Ovary (tissue), 9 donors: ENCODE results near the gene BICD2. TPM values are rescaled to one million over a fixed set of nuclear protein-coding genes. Genes with fewer than 3 reads are reported as not detected.

Source experiments
- DNase-seq, 5 donors: peaks; one replicate each; pipeline ENCODE4 v3.0.0-alpha.2; 2019 to 2020
- H3K27ac ChIP-seq, 2 donors: fragments of 200-600 bp; one replicate each; pipeline versions ENCODE4 v1.5.1 to v1.8.0; 2019 to 2022
- H3K27me3 ChIP-seq: fragments of 200-600 bp; one replicate; pipeline ENCODE4 v1.8.0; 2022
- H3K36me3 ChIP-seq: fragments of 200-600 bp; sonication (generic); one replicate; pipeline ENCODE4 v1.5.1; 2019
- H3K4me1 ChIP-seq: one replicate; pipeline ENCODE4 v1.8.1; 2013; ENCODE audit warnings: mild to moderate bottlenecking, moderate library complexity; ENCODE audit not compliant: insufficient read depth
- H3K4me3 ChIP-seq: fragments of 200-600 bp; sonication (generic); one replicate; pipeline ENCODE4 v1.5.1; 2017
- H3K9me3 ChIP-seq, 2 donors: fragments of 200-600 bp in 1 of 2; sonication (generic) in 1 of 2; one replicate each; pipeline versions ENCODE4 v1.5.1 to v1.8.1; 2013 to 2019; ENCODE audit warnings: mild to moderate bottlenecking in 1 of 2, moderate library complexity in 1 of 2
- EP300 ChIP-seq: sonication (generic); formaldehyde crosslinking; IDR thresholded peaks from one replicate; pipeline ENCODE4 v1.6.1; 2017; ENCODE audit warnings: antibody characterized with exemption
- POLR2A ChIP-seq: fragments of 450-650 bp; IDR thresholded peaks from one replicate; pipeline ENCODE4 v1.6.1; 2017; ENCODE audit warnings: antibody characterized with exemption, mild to moderate bottlenecking, moderate library complexity
- WGBS, 3 donors: extraction: QIAGEN DNeasy Blood & Tissue Kit in 1 of 3; methylation state at CpG; one replicate each; pipeline versions ENCODE4 v1.1.5 to v1.1.7; 2013 to 2017; 5-methylcytosine and 5-hydroxymethylcytosine counted together
- intact Hi-C, 4 donors: fragments of 100-400 bp; cut with DNase I; formaldehyde crosslinking; loops; one replicate each; pipeline versions ENCODE4 v1.11.0 to v1.15.1; 2022 to 2023
- polyA plus RNA-seq, 2 donors: library from polyadenylated mRNA; stranded (reverse); fragments of 200-250 nt in 1 of 2; fragments of 350-450 nt in 1 of 2; fragmentation: Illumina TruSeq in 1 of 2; extraction: RNeasy Lipid Tissue Mini Kit (QIAGEN cat#74804) in 1 of 2; gene quantifications; one replicate each; pipeline ENCODE4 v1.2.3, GENCODE V29; 2013 to 2014
- total RNA-seq, 7 donors: library from RNA; depleted of rRNA in 2 of 7; stranded (reverse); fragments of >200 nt in 2 of 7; fragmentation: NEBNext Ultra II Directional in 3 of 7; extraction: Animal tissue kit (Norgen Biotek cat#: 25700) in 3 of 7; gene quantifications; one replicate each; pipeline versions ENCODE4 v1.1.0 to v1.2.4, GENCODE V29; 2016 to 2023
- TF ChIP-seq, protein P1 (sequence below), 3 donors: fragments of 450-650 bp in 2 of 3; fragments of 200-600 bp in 1 of 3; IDR thresholded peaks; one replicate each; pipeline versions ENCODE4 v1.5.1 to v1.8.0; 2016 to 2022; ENCODE audit warnings: antibody characterized with exemption in 3 of 3, mild to moderate bottlenecking in 1 of 3
- donor health status: DM: no; HTN: no; CAD: no; lungs with moderate emphysema.
- donor health status: DM: no; HTN: no; CAD: no.
- donor health status: Bipolar disorder and iron deficiency.
- donor health status: DM: yes; HTN: yes; CAD: no.
- donor health status: DM: no; HTN: no; CAD: no.
- donor health status: DM: yes; HTN: yes; CAD: no.

The BICD2 gene
- total and polyA plus RNA-seq, 9 donors, result 13.9 to 28.7 (median 20.6) TPM

DNA sequence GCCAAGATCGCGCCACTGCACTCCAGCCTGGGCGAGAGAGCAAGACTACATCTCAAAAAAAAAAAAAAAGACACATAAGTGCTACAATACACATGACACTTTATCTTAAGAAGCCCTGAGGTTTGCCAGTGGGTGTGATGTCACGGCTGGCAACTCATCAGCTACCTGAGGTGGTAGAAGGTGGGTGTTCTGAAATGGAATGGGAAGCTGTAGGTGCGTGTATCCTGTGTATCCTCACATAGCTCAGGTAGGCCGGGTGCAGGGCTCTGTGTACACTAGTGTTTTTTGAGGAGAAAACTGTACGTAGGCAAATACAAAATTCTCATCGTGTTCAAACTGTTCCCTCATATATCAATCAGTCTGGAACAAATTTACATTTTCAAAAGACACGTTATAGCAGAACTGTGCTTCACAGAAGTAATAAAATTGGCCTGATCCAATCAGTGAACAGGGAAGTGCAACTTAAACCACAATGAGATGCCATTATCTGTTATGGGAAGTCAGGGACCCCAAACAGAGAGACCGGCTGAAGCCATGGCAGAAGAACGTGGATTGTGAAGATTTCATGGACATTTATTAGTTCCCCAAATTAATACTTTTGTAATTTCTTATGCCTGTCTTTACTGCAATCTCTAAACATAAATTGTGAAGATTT lies 10.4 kb downstream of the BICD2 start:
- no peaks in the 10 kb centered on the region for H3K9me3 ChIP-seq
- no peaks in the 10 kb centered on the region for H3K27me3 ChIP-seq
- H3K4me1 ChIP-seq, result peaks cover 4% of the 10 kb centered on the region
- no peaks in the 10 kb centered on the region for H3K36me3 ChIP-seq
- H3K4me3 ChIP-seq, result no peak overlapping the region
- no peak for DNase-seq
- TF ChIP-seq EP300, result no peak
- TF ChIP-seq, protein P1, sequence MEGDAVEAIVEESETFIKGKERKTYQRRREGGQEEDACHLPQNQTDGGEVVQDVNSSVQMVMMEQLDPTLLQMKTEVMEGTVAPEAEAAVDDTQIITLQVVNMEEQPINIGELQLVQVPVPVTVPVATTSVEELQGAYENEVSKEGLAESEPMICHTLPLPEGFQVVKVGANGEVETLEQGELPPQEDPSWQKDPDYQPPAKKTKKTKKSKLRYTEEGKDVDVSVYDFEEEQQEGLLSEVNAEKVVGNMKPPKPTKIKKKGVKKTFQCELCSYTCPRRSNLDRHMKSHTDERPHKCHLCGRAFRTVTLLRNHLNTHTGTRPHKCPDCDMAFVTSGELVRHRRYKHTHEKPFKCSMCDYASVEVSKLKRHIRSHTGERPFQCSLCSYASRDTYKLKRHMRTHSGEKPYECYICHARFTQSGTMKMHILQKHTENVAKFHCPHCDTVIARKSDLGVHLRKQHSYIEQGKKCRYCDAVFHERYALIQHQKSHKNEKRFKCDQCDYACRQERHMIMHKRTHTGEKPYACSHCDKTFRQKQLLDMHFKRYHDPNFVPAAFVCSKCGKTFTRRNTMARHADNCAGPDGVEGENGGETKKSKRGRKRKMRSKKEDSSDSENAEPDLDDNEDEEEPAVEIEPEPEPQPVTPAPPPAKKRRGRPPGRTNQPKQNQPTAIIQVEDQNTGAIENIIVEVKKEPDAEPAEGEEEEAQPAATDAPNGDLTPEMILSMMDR (IDR thresholded peaks at IDR 0.05), result no peak
- no peak for TF ChIP-seq POLR2A
- no peak overlapping the region for H3K27ac ChIP-seq
- WGBS, 3 donors, result 93 to 96% (median 94%) methylated on average over 11 of the region's 11 CpGs
- intact Hi-C loops, result no loop called here

DNA sequence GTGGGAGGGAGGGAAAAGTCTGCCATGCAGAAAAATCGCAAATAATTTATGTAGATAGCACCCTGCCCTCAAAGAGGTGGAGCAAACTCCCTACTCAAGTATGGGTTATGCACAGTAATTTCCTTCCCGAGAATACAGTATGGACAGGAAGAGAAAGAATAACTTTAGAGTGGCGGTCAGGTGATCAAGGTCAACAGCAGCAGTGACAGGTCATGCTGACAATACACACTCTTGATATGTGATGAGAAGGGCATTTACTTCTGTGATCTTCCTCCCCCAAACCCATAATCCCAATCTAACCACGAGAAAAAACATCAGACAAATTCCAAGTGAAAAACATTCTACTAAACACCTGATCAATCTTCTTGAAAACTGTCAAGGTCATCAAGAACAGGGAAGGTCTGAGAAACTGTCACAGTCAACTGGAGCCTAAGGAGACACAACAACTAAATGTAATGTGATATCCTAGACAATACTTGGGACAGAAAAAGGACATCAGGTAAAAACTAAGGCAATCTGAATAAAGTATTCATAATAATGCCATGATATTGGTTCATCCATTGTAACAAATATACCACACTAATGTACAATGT lies 11.7 kb downstream of the BICD2 start:
- WGBS, 3 donors, result 74 to 76% (median 76%) methylated on average over 4 of the region's 4 CpGs
- Histone ChIP-seq H3K27ac (no peak overlapping the region), H3K36me3 (no peaks in the 10 kb centered on the region), H3K4me3 (no peak overlapping the region), H3K27me3 (no peaks in the 10 kb centered on the region), H3K4me1 (peaks cover 11% of the 10 kb centered on the region), H3K9me3 (no peaks in the 10 kb centered on the region)
- intact Hi-C loops, result no loop called here
- TF ChIP-seq EP300 (no peak), POLR2A (no peak)
- TF ChIP-seq, protein P1 (IDR thresholded peaks at IDR 0.05), result no peak
- no peak for DNase-seq

DNA sequence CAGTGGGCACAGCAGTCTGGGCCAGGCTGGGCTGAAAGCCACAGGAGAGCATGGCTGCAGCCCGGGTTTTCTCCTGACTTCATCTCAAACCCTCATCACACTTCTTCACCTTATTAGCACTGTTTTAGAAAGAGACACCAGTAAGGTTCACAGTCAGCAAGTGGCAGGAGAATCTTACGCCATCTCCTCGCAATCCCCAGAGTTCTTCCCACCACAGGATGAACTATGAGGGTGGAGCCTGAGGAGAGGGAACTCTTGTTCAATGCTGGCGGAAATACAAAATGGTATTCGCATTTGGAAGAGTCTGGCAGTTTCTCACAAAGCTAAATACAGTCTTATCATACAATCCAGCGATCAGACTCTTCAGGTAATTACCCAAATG lies 14.7 kb downstream of the BICD2 start:
- TF ChIP-seq EP300 (no peak), POLR2A (no peak)
- TF ChIP-seq, protein P1 (IDR thresholded peaks at IDR 0.05), result no peak
- WGBS, 3 donors, result 86 to 91% (median 88%) methylated on average over 6 of the region's 6 CpGs
- no peak for DNase-seq
- Histone ChIP-seq H3K9me3 (no peaks in the 10 kb centered on the region), H3K4me1 (peaks cover 26% of the 10 kb centered on the region), H3K27ac (no peak overlapping the region), H3K36me3 (no peaks in the 10 kb centered on the region), H3K27me3 (no peaks in the 10 kb centered on the region), H3K4me3 (no peak overlapping the region)
- intact Hi-C loops, result no loop called here

DNA sequence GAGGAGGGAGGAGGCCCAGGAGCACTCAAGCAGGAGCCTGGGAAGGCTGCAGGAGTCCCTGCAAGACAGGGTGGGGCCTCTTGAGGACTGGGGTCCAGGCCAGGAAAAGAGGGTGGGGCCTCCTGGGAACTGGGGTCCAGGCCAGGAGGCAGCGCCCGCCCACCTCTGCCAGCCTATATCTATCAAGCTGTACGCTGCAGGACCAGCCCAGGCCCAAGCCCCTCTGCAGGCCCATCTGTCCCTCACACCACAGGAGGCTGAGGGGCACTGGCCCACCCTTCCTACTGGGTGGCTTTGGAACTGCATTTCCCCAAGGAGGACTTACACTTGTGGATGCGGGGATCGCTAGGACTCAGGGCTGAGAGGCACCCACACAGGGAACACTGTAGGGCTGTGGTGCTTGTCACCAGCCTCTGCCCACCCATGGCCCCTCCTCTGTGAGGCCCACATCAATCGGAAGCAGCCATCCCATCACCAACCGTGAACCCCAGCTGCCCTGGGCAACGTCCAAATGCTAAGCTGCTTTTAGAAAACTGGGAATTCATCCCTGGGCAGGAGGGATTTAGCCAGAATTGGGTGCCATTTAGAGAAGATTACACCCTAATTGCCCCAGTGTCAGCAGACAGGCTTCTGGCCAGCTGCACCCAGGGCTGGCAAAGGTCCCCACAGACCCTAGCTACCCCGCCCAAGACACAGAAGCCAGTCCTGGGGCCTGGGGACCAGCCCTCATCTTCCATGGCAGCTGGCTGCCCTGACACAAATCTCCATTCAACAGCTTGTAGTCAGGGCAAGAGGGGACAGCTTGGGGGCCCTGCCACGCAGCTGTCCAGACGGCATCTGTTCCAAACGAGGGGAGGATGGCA lies 15.3 kb downstream of the BICD2 start:
- Histone ChIP-seq H3K27ac (no peak overlapping the region), H3K9me3 (no peaks in the 10 kb centered on the region), H3K4me3 (no peak overlapping the region), H3K4me1 (peaks cover 26% of the 10 kb centered on the region), H3K27me3 (no peaks in the 10 kb centered on the region), H3K36me3 (no peaks in the 10 kb centered on the region)
- 57 to 66% (median 62%) methylated on average over 10 to 12 of the region's 12 CpGs for WGBS, 3 donors
- no peak for DNase-seq
- TF ChIP-seq EP300, result no peak
- TF ChIP-seq, protein P1 (IDR thresholded peaks at IDR 0.05), result no peak
- no peak for TF ChIP-seq POLR2A
- intact Hi-C loops, result no loop called here
